Measurements from ENCODE around the gene FADS3.

The FADS3 gene

GRCh38 chr11:61891331-61892084 is at the start of gene FADS3:
Gene FADS3, minus strand, starts transcription at chr11:61891545. Its CDS starts 164 bp downstream, at chr11:61891381.
- peak; percentile 40 for DNase-seq

GRCh38 chr11:61940466-61940865 is 49.1 kb upstream of the FADS3 start:
- no peak for DNase-seq

GRCh38 chr11:61935861-61936260 is 44.5 kb upstream of the FADS3 start:
- DNase-seq, result no peak

- no peak for DNase-seq
These were observed 39.6 kb upstream of the FADS3 start for GRCh38 chr11:61930933-61931332.

- DNase-seq, result no peak
These were observed 37.3 kb upstream of the FADS3 start for GRCh38 chr11:61928606-61929005.

- no peak for DNase-seq
These were observed 36.2 kb upstream of the FADS3 start for GRCh38 chr11:61927501-61927900.

- DNase-seq, result no peak
These were observed 34.9 kb upstream of the FADS3 start for GRCh38 chr11:61926235-61926634.

GRCh38 chr11:61925736-61926135 is 34.4 kb upstream of the FADS3 start:
- no peak for DNase-seq

- no peak for DNase-seq
These were observed 32.7 kb upstream of the FADS3 start for GRCh38 chr11:61924064-61924455.

GRCh38 chr11:61923166-61924063 is 32.1 kb upstream of the FADS3 start:
- no peak for DNase-seq

- DNase-seq, result no peak
These were observed 31.2 kb upstream of the FADS3 start for GRCh38 chr11:61922539-61922938.

- DNase-seq, result no peak
These were observed 30.1 kb upstream of the FADS3 start for GRCh38 chr11:61921446-61921845.

- DNase-seq, result no peak
These were observed 28.6 kb upstream of the FADS3 start for GRCh38 chr11:61919705-61920631.

GRCh38 chr11:61918938-61919704 is 27.8 kb upstream of the FADS3 start:
- DNase-seq, result no peak

- DNase-seq, result no peak
These were observed 27.0 kb upstream of the FADS3 start for GRCh38 chr11:61918251-61918937.

- no peak for DNase-seq
These were observed 26.2 kb upstream of the FADS3 start, which contains the start of gene RAB3IL1 for GRCh38 chr11:61917334-61918109. Gene RAB3IL1, minus strand, starts transcription at chr11:61917566. Its CDS starts 199 bp downstream, at chr11:61917367.

- DNase-seq, result no peak
These were observed 25.5 kb upstream of the FADS3 start for GRCh38 chr11:61916737-61917333.

- no peak for DNase-seq
These were observed 23.3 kb upstream of the FADS3 start for GRCh38 chr11:61914471-61915171.

- DNase-seq, result no peak
These were observed 22.5 kb upstream of the FADS3 start for GRCh38 chr11:61913699-61914395.

Data from NCI-H1417 treated with DMSO at 0.1 percent for 48 hours (cell line).